Sigmoid colon (tissue), 4 donors: ENCODE data around the gene TMEM201.

Experiments used
- CTCF ChIP-seq, 4 experiments: fragments of 450-650 bp in 3 of 4; fragments of 200-600 bp in 1 of 4; IDR thresholded peaks; one replicate each; pipeline ENCODE4 v1.5.1; 2016 to 2019; ENCODE audit warnings: antibody characterized with exemption in 4 of 4, mild to moderate bottlenecking in 3 of 4, moderate library complexity in 2 of 4
- EP300 ChIP-seq, 4 donors: sonication (generic); formaldehyde crosslinking; IDR thresholded peaks; one replicate each; pipeline ENCODE4 v1.6.1; 2017; ENCODE audit warnings: antibody characterized with exemption in 4 of 4
- POLR2A ChIP-seq, 2 donors: fragments of 450-650 bp; IDR thresholded peaks; one replicate each; pipeline ENCODE4 v1.6.1; 2016; ENCODE audit warnings: antibody characterized with exemption in 2 of 2, mild to moderate bottlenecking in 2 of 2, moderate library complexity in 2 of 2
- POLR2AphosphoS5 ChIP-seq, 4 donors: sonication (generic); formaldehyde crosslinking; IDR thresholded peaks; one replicate each; pipeline ENCODE4 v1.6.1; 2017; ENCODE audit warnings: antibody characterized with exemption in 4 of 4

DNA sequence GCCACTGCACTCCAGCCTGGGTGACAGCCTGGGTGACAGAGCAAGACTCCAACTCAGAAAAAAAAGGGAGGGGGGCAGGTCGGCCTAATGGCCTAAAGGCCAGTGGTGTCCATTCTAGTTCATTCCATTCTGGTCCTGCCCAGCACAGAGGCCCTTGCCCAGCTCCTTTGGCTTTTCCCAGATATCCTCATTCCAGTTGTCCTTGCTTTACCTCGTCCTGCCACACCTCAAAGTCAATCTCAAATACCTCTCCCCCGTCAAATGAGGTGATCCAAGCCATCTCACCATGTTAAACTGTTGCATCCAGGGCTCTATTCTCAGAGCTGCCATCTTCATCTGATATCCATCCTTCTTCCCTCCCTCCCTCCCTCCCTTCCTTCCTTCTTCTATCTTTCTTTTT, 42.9 kb downstream of the TMEM201 start:
- TF ChIP-seq EP300 (IDR thresholded peaks at IDR 0.05), result no peak
- TF ChIP-seq POLR2AphosphoS5 (IDR thresholded peaks at IDR 0.05), result no peak
- TF ChIP-seq CTCF (IDR thresholded peaks at IDR 0.05), result no peak
- TF ChIP-seq POLR2A (IDR thresholded peaks at IDR 0.05), result no peak
